H1 (cell line): Measurements from ENCODE around the gene CCDC28B. TPM values are rescaled to one million over a fixed set of nuclear protein-coding genes. Genes with fewer than 3 reads are reported as not detected.

Source experiments
- CTCF ChIA-PET: fragments of 300-600 bp; sonication (Branson Sonifier 250); formaldehyde crosslinking; loops from one replicate; lab custom pipeline; 2021; ENCODE audit not compliant: partially characterized antibody; lab: Charles Lee
- POLR2A ChIA-PET: fragments of 300-600 bp; sonication (Branson Sonifier 250); formaldehyde crosslinking; loops from one replicate; lab custom pipeline; 2021; ENCODE audit warnings: inconsistent platforms; ENCODE audit not compliant: partially characterized antibody; lab: Charles Lee
- DNase-seq, 2 experiments: peaks; one replicate each; pipeline versions ENCODE4 v3.0.0 to v3.0.0-alpha.2; 2010 to 2022; ENCODE audit warnings: low spot score in 2 of 2, low read depth in 1 of 2, mixed read lengths in 1 of 2
- FAIRE-seq: peaks from 2 replicates; lab custom pipeline; 2011; peaks lifted over from hg19 to GRCh38; lab: Jason Lieb, UNC
- H2AFZ ChIP-seq: 2 replicates; pipeline ENCODE4 v1.8.1; 2012; ENCODE audit warnings: low read length, inconsistent platforms
- H2AK5ac ChIP-seq: 2 replicates; pipeline ENCODE4 v1.6.1; 2013; ENCODE audit warnings: low read depth, low read length
- H2BK120ac ChIP-seq: replicated peaks from 2 replicates; pipeline ENCODE3; 2013; ENCODE audit warnings: low read depth, low read length, inconsistent platforms
- H2BK12ac ChIP-seq: 2 replicates; pipeline ENCODE4 v1.6.1; 2013; ENCODE audit warnings: low read depth, low read length
- H2BK15ac ChIP-seq: 2 replicates; pipeline ENCODE4 v1.6.1; 2013; ENCODE audit warnings: low read length
- H2BK20ac ChIP-seq: 2 replicates; pipeline ENCODE4 v1.6.1; 2013; ENCODE audit warnings: low read length
- H2BK5ac ChIP-seq: 2 replicates; pipeline ENCODE4 v1.6.1; 2013; ENCODE audit warnings: low read depth, low read length
- H3K14ac ChIP-seq: 2 replicates; pipeline ENCODE4 v1.6.1; 2013; ENCODE audit warnings: inconsistent platforms; ENCODE audit not compliant: insufficient read length
- H3K18ac ChIP-seq: 2 replicates; pipeline ENCODE4 v1.6.1; 2013; ENCODE audit warnings: low read length; ENCODE audit errors: extremely low read depth
- H3K23ac ChIP-seq: 2 replicates; pipeline ENCODE4 v1.6.1; 2013; ENCODE audit warnings: inconsistent platforms; ENCODE audit not compliant: insufficient read length
- H3K23me2 ChIP-seq: 2 replicates; pipeline ENCODE4 v1.6.1; 2013; ENCODE audit warnings: low read depth, low read length
- H3K27ac ChIP-seq: 2 replicates; pipeline ENCODE4 v1.6.1; 2011; ENCODE audit warnings: low read depth, low read length, inconsistent platforms
- H3K27me3 ChIP-seq, 4 experiments: replicated peaks in 1 of 4; 1 replicate in 1 of 4; 2 replicates in 3 of 4; pipeline versions ENCODE4 v1.6.1 to v1.8.1; 2011 to 2013; ENCODE audit warnings: low read length in 3 of 4, mild to moderate bottlenecking in 3 of 4, inconsistent platforms in 2 of 4, mixed read lengths in 2 of 4, moderate library complexity in 1 of 4; ENCODE audit not compliant: control insufficient read depth in 3 of 4, insufficient read depth in 3 of 4; ENCODE audit errors: extremely low read depth in 1 of 4
- H3K36me3 ChIP-seq, 4 experiments: 2 replicates each; pipeline versions ENCODE4 v1.6.1 to v1.8.1; 2011 to 2013; ENCODE audit warnings: mild to moderate bottlenecking in 4 of 4, low read length in 3 of 4, moderate library complexity in 2 of 4, control low read depth in 1 of 4, inconsistent platforms in 1 of 4; ENCODE audit not compliant: insufficient read depth in 4 of 4, control insufficient read depth in 2 of 4
- H3K4ac ChIP-seq: replicated peaks from 2 replicates; pipeline ENCODE3; 2013; ENCODE audit warnings: low read length, low read depth, mixed read lengths, inconsistent platforms; ENCODE audit not compliant: insufficient read length
- H3K4me1 ChIP-seq, 4 experiments: replicated peaks in 1 of 4; 1 replicate in 1 of 4; 2 replicates in 3 of 4; pipeline versions ENCODE4 v1.6.1 to v1.8.1; 2011 to 2013; ENCODE audit warnings: low read length in 3 of 4, inconsistent platforms in 2 of 4, mixed read lengths in 1 of 4; ENCODE audit not compliant: insufficient read depth in 4 of 4, control insufficient read depth in 3 of 4
- H3K4me2 ChIP-seq, 2 experiments: 2 replicates each; pipeline versions ENCODE4 v1.6.1 to v1.8.1; 2011 to 2013; ENCODE audit warnings: low read depth in 2 of 2, low read length in 2 of 2, control low read depth in 1 of 2, inconsistent platforms in 1 of 2, mild to moderate bottlenecking in 1 of 2; ENCODE audit not compliant: insufficient read depth in 1 of 2
- H3K4me3 ChIP-seq, 4 experiments: fragments of 200-600, 300-600 bp in 1 of 4; sonication (generic), shearing (Covaris generic), sonication (Bioruptor Twin) in 1 of 4; 2 replicates each; pipeline versions ENCODE4 v1.5.1 to v1.8.1; 2011 to 2016; ENCODE audit warnings: low read length in 4 of 4, low read depth in 3 of 4, control low read depth in 2 of 4, inconsistent platforms in 2 of 4, mild to moderate bottlenecking in 2 of 4, mixed read lengths in 1 of 4, moderate library complexity in 1 of 4; ENCODE audit not compliant: insufficient read depth in 2 of 4; ENCODE audit errors: extremely low read depth in 1 of 4
- H3K56ac ChIP-seq: replicated peaks from 2 replicates; pipeline ENCODE3; 2013; ENCODE audit warnings: low read depth, mild to moderate bottlenecking, mixed read lengths, low read length, inconsistent platforms; ENCODE audit not compliant: insufficient read length
- H3K79me1 ChIP-seq: 2 replicates; pipeline ENCODE4 v1.6.1; 2013; ENCODE audit warnings: low read depth, low read length, control low read depth
- H3K79me2 ChIP-seq, 2 experiments: 2 replicates each; pipeline versions ENCODE4 v1.6.1 to v1.8.1; 2012 to 2013; ENCODE audit warnings: low read length in 2 of 2, mild to moderate bottlenecking in 2 of 2, inconsistent platforms in 1 of 2; ENCODE audit not compliant: insufficient read depth in 2 of 2, control insufficient read depth in 1 of 2
- H3K9ac ChIP-seq, 4 experiments: replicated peaks in 1 of 4; 1 replicate in 1 of 4; 2 replicates in 3 of 4; pipeline versions ENCODE4 v1.6.1 to v1.8.1; 2011 to 2013; ENCODE audit warnings: low read depth in 3 of 4, low read length in 3 of 4, control low read depth in 2 of 4, mild to moderate bottlenecking in 2 of 4, moderate library complexity in 2 of 4, inconsistent platforms in 1 of 4; ENCODE audit errors: extremely low read depth in 1 of 4
- H3K9me3 ChIP-seq, 2 experiments: 2 replicates each; pipeline versions ENCODE4 v1.6.1 to v1.8.1; 2012 to 2013; ENCODE audit warnings: mild to moderate bottlenecking in 2 of 2, moderate library complexity in 2 of 2, control low read depth in 1 of 2, inconsistent platforms in 1 of 2, low read depth in 1 of 2, low read length in 1 of 2, mixed read lengths in 1 of 2; ENCODE audit not compliant: insufficient read depth in 2 of 2
- H4K20me1 ChIP-seq, 2 experiments: replicated peaks in 1 of 2; 2 replicates each; pipeline versions ENCODE3 to v1.8.1; 2011 to 2013; ENCODE audit warnings: inconsistent platforms in 2 of 2, low read length in 2 of 2, mild to moderate bottlenecking in 1 of 2; ENCODE audit not compliant: insufficient read depth in 2 of 2, control insufficient read depth in 1 of 2
- H4K5ac ChIP-seq: 2 replicates; pipeline ENCODE4 v1.6.1; 2013; ENCODE audit warnings: low read length, low read depth, mixed read lengths, inconsistent platforms; ENCODE audit not compliant: insufficient read length
- H4K8ac ChIP-seq: 2 replicates; pipeline ENCODE4 v1.8.0; 2013; ENCODE audit warnings: mild to moderate bottlenecking, moderate library complexity, low read length, inconsistent platforms; ENCODE audit not compliant: insufficient read depth; ENCODE audit errors: extremely low read depth
- H4K91ac ChIP-seq: replicated peaks from 2 replicates; pipeline ENCODE3; 2013; ENCODE audit warnings: low read length, mixed read lengths, inconsistent platforms; ENCODE audit not compliant: insufficient read length
- ATF2 ChIP-seq: IDR thresholded peaks from 2 replicates; pipeline ENCODE4 v1.6.1; 2012; ENCODE audit warnings: low read length, inconsistent platforms
- EP300 ChIP-seq, 2 experiments: IDR thresholded peaks; 1 replicate in 1 of 2; 2 replicates in 1 of 2; pipeline ENCODE4 v1.6.1; 2011 to 2012; ENCODE audit warnings: low read depth in 2 of 2, low read length in 2 of 2, mild to moderate bottlenecking in 2 of 2, borderline replicate concordance in 1 of 2, inconsistent platforms in 1 of 2, moderate library complexity in 1 of 2
- EZH2 ChIP-seq: fragments of 200-600 bp; sonication (generic); IDR thresholded peaks from 2 replicates; pipeline ENCODE4 v1.7.1; 2012; ENCODE audit warnings: low read depth, mild to moderate bottlenecking, moderate library complexity, low read length, inconsistent platforms; ENCODE audit not compliant: severe bottlenecking
- KDM5A ChIP-seq: fragments of 200-600 bp; IDR thresholded peaks from 2 replicates; pipeline ENCODE4 v1.7.1; 2012; ENCODE audit warnings: mild to moderate bottlenecking, low read length, inconsistent platforms, mixed read lengths
- RFX5 ChIP-seq: IDR thresholded peaks from 2 replicates; pipeline ENCODE4 v1.6.1; 2011; ENCODE audit warnings: low read depth, low read length, improper control_type of control experiment, borderline replicate concordance
- SP1 ChIP-seq: IDR thresholded peaks from 2 replicates; pipeline ENCODE4 v1.6.1; 2011; ENCODE audit warnings: low read depth, low read length
- TEAD4 ChIP-seq: IDR thresholded peaks from 2 replicates; pipeline ENCODE4 v1.6.1; 2012; ENCODE audit warnings: low read depth, low read length, inconsistent platforms, mixed read lengths
- WGBS, 2 experiments: shearing (Covaris generic) in 1 of 2; methylation state at CpG; one replicate each; pipeline versions ENCODE4 v1.1.6 to v1.1.7; 2013 to 2015; ENCODE audit warnings: low lambda C conversion rate in 2 of 2, mixed read lengths in 2 of 2, inconsistent platforms in 1 of 2, low coverage in 1 of 2, missing lambda C conversion rate in 1 of 2; ENCODE audit not compliant: insufficient replicate concordance in 2 of 2, insufficient coverage in 1 of 2, insufficient read length in 1 of 2; ENCODE audit errors: extremely low coverage in 1 of 2, missing lambda C conversion rate in 1 of 2; 5-methylcytosine and 5-hydroxymethylcytosine counted together
- polyA plus RNA-seq, 7 experiments: library from polyadenylated mRNA; depleted of rRNA in 3 of 7; stranded (reverse) in 5 of 7; unstranded in 2 of 7; fragments of >200 nt in 5 of 7; fragments of 200-250 nt in 2 of 7; gene quantifications; 1 replicate in 5 of 7; 2 replicates in 1 of 7; 4 replicates in 1 of 7; pipeline versions ENCODE4 v1.2.1 to v1.2.3, GENCODE V29; 2011 to 2013; ENCODE audit warnings: missing spikeins in 2 of 7, mixed read lengths in 2 of 7
- total RNA-seq: library from RNA; stranded (reverse); fragmentation: NEBNext Ultra II Directional; extraction: Animal tissue kit (Norgen Biotek cat#: 25700); gene quantifications from 2 replicates; pipeline ENCODE4 v1.2.1, GENCODE V29; 2021

Gene CCDC28B
- total and polyA plus RNA-seq, 2 of the 8 experiments (the other 6 are each of a cell fraction or from before 2014, with no cell fraction given) = 16.7 to 17.1 TPM

- H4K91ac ChIP-seq = no peak overlapping the region
- H2AFZ ChIP-seq = no peak overlapping the region
- DNase-seq = no peak
- CTCF ChIA-PET = interaction anchor here (1.2 kb wide), 1 partner anchor 9 kb away, joined by 3 read pairs; no protein-coding TSS in a partner anchor
- no peak overlapping the region for H3K56ac ChIP-seq
- H3K4me1 ChIP-seq = peaks cover 8 to 15% (median 10%) of the 10 kb centered on the region in 4 experiments; a peak in 6 of 7 replicates
- no peak overlapping the region for H4K8ac ChIP-seq
- peaks cover 13 to 42% (median 33%) of the 10 kb centered on the region in 4 experiments for H3K36me3 ChIP-seq
- no peaks in the 10 kb centered on the region for H3K27me3 ChIP-seq
- no peak overlapping the region for H4K5ac ChIP-seq
- H3K14ac ChIP-seq = no peak overlapping the region
- POLR2A ChIA-PET = interaction anchor here (1.1 to 18.1 kb wide), 3 partner anchors 14 to 151 kb away, joined by 3 to 332 read pairs (median 10); partner anchors contain the start of genes CCDC28B and IQCC
- H3K79me1 ChIP-seq = peaks cover 3% of the 10 kb centered on the region; the same call in 1 of the 2 replicates
- no peak overlapping the region for H3K4ac ChIP-seq
- WGBS, 2 experiments = 92% methylated on average over 6 of the region's 6 CpGs; no CpG with 5 or more reads in 1 of the 2 experiments
- TF ChIP-seq EP300 (IDR thresholded peaks at IDR 0.05; ENCODE audit: borderline replicate concordance in 1 of 2, low read depth in 2 of 2, low read length in 2 of 2) (no peak), KDM5A (no peak), ATF2 (no peak), RFX5 (no peak), TEAD4 (no peak), SP1 (no peak), EZH2 (no peak)
- TF ChIP-seq, all 59 proteins: peak for 0
- H3K23ac ChIP-seq = no peak overlapping the region
- peak overlapping the region in 1 of 4 experiments; percentile 23; a peak in 1 of 7 replicates for H3K9ac ChIP-seq
- H3K23me2 ChIP-seq = peaks cover 2% of the 10 kb centered on the region; the same call in 1 of the 2 replicates
- peaks cover 7 to 45% of the 10 kb centered on the region in 2 experiments for H3K79me2 ChIP-seq
- H2BK20ac ChIP-seq = no peak overlapping the region
- H3K9me3 ChIP-seq = no peaks in the 10 kb centered on the region
- no peak for FAIRE-seq
- H3K18ac ChIP-seq = no peak overlapping the region
- H2BK15ac ChIP-seq = no peak overlapping the region
- no peak overlapping the region for H3K27ac ChIP-seq
- H4K20me1 ChIP-seq = peaks cover 0 to 8% of the 10 kb centered on the region in 2 experiments
- H2BK12ac ChIP-seq = no peak overlapping the region
- no peak overlapping the region for H2BK5ac ChIP-seq
- peak overlapping the region in 1 of 2 experiments; percentile 7; a peak in 1 of 4 replicates for H3K4me2 ChIP-seq
- no peak overlapping the region for H3K4me3 ChIP-seq
- H2BK120ac ChIP-seq = no peak overlapping the region
- H2AK5ac ChIP-seq = no peak overlapping the region
Observed at GRCh38 chr1:32182060-32182459, 18.3 kb upstream of the CCDC28B start.
